Ascending aorta (tissue), 2 donors: ENCODE measurements around the gene NEGR1. TPM values are rescaled to one million over a fixed set of nuclear protein-coding genes. Genes with fewer than 3 reads are reported as not detected.

Experiments used
- DNase-seq, 2 donors: peaks; one replicate each; pipeline ENCODE4 v3.0.0-alpha.2; 2019; ENCODE audit warnings: low spot score in 2 of 2
- H3K27ac ChIP-seq, 2 donors: fragments of 200-600 bp; sonication (generic); one replicate each; pipeline ENCODE4 v1.5.1; 2016 to 2017; ENCODE audit warnings: mild to moderate bottlenecking in 1 of 2
- H3K27me3 ChIP-seq: fragments of 200-600 bp; sonication (generic); one replicate; pipeline ENCODE4 v1.5.1; 2017
- H3K36me3 ChIP-seq, 2 donors: fragments of 200-600 bp; sonication (generic); one replicate each; pipeline ENCODE4 v1.5.1; 2016
- H3K4me1 ChIP-seq, 2 donors: fragments of 200-600 bp; sonication (generic); one replicate each; pipeline ENCODE4 v1.5.1; 2016 to 2017; ENCODE audit warnings: mild to moderate bottlenecking in 1 of 2
- H3K4me3 ChIP-seq, 2 donors: fragments of 200-600 bp; sonication (generic); one replicate each; pipeline ENCODE4 v1.5.1; 2016 to 2017; ENCODE audit warnings: mild to moderate bottlenecking in 1 of 2
- H3K9me3 ChIP-seq, 2 donors: fragments of 200-600 bp; sonication (generic); one replicate each; pipeline ENCODE4 v1.5.1; 2016
- CTCF ChIP-seq, 3 experiments: fragments of 200-600 bp in 2 of 3; fragments of 450-650 bp in 1 of 3; sonication (generic) in 2 of 3; IDR thresholded peaks; one replicate each; pipeline ENCODE4 v1.5.1; 2016 to 2019; ENCODE audit warnings: antibody characterized with exemption in 3 of 3, mild to moderate bottlenecking in 1 of 3, moderate library complexity in 1 of 3
- intact Hi-C: fragments of 100-400 bp; cut with DNase I; formaldehyde crosslinking; loops from one replicate; pipeline ENCODE4 v1.15.1; 2023
- total RNA-seq: library from RNA; depleted of rRNA; stranded (reverse); fragments of >200 nt; gene quantifications from one replicate; pipeline ENCODE4 v1.1.0, GENCODE V29; 2016

The NEGR1 gene
- total RNA-seq, 1 donor from 2014 or later = 42.8 TPM

DNA sequence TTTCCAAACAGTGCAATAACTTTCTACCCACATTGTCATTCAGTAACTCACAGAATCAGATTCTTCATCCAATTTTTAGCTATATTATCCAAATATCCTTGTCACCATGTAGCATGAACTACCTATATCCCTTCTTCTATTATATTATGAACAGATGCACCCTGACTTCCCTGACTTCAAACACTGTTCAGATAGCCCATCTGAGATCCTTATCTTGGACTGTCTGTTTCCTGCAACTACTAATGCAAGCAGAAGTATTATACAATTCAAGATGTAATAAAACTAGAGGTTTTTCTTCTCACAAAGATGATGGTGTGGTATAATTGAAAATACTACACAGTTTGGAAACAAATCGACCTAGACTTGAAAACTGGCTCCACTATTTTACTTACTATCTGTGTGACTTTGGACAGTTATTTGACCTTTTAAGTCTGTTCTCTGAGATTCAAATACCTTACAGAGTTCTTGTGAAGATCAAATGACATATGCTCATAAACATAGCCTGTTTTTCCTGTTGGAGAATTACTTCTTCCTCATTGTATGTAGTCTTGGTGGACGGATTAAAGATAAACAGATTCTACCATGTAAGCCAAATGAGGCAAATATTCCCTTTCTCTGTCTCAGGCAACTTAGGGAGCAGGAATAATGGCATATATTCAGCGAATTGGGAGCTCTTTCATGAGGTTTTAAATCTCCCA, 793.6 kb downstream of the NEGR1 start:
- TF ChIP-seq CTCF (IDR thresholded peaks at IDR 0.05) = no peak
- no peak overlapping the region for H3K27ac ChIP-seq
- no peaks in the 10 kb centered on the region for H3K36me3 ChIP-seq
- H3K4me1 ChIP-seq = no peaks in the 10 kb centered on the region
- no peaks in the 10 kb centered on the region for H3K27me3 ChIP-seq
- H3K4me3 ChIP-seq = no peak overlapping the region
- no peak for DNase-seq
- no peaks in the 10 kb centered on the region for H3K9me3 ChIP-seq
- intact Hi-C loops = no loop called here

GRCh38 chr1:71473331-71473730, 809.0 kb downstream of the NEGR1 start:
- TF ChIP-seq CTCF (IDR thresholded peaks at IDR 0.05) = no peak
- DNase-seq = no peak

DNA sequence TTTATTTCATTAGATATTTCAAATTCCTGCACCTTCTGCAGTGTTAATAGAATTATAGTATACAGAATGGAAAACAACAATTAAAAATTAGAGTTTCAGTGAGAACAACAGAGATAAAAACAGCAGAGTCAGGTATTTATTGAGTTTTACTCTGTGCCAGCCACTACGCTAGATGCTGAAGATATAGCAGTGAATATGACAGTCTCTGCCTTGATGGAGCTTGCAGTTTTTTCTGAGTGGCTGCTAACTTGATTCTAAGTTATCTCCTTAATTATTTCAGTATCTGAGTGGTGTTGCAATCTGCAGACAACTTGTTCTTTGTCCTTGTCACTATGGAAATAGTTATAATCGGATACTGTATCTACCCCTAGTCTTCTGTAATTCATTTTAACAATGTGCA, 817.2 kb downstream of the NEGR1 start:
- Histone ChIP-seq H3K4me1 (no peaks in the 10 kb centered on the region), H3K9me3 (no peaks in the 10 kb centered on the region), H3K27ac (no peak overlapping the region), H3K27me3 (no peaks in the 10 kb centered on the region), H3K36me3 (no peaks in the 10 kb centered on the region), H3K4me3 (no peak overlapping the region)
- intact Hi-C loops = no loop called here
- TF ChIP-seq CTCF (IDR thresholded peaks at IDR 0.05) = no peak
- no peak for DNase-seq

More at GRCh38 chr1:71473331-71473730, 809.0 kb downstream of the NEGR1 start:
- Histone ChIP-seq H3K27ac (no peak overlapping the region), H3K36me3 (no peaks in the 10 kb centered on the region), H3K27me3 (no peaks in the 10 kb centered on the region), H3K4me3 (no peak overlapping the region), H3K9me3 (no peaks in the 10 kb centered on the region), H3K4me1 (no peaks in the 10 kb centered on the region)
- intact Hi-C loops = no loop called here

DNA sequence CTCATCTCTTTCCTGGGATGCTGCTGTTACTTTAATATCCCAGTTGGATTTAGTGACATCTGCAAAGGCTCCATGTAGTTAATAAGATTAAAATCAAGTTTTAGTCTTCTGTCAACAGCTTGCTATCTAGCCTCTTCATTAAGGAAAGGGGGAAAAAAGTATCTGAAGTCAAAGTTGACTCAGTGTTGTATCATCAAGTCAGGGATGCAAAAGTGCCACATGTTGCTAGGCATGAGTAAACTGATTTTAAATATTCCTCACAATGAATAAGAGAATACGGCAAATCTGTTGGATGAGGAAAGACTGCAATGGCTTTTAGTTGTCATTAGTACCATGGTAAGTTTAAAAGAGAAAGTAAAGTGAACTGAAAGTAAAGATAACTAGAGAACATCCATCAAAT, 818.3 kb downstream of the NEGR1 start:
- H3K4me3 ChIP-seq = no peak overlapping the region
- no peak for TF ChIP-seq CTCF (IDR thresholded peaks at IDR 0.05)
- no peak overlapping the region for H3K27ac ChIP-seq
- no peaks in the 10 kb centered on the region for H3K4me1 ChIP-seq
- H3K36me3 ChIP-seq = no peaks in the 10 kb centered on the region
- H3K9me3 ChIP-seq = no peaks in the 10 kb centered on the region
- intact Hi-C loops = no loop called here
- no peak for DNase-seq
- H3K27me3 ChIP-seq = no peaks in the 10 kb centered on the region

- Histone ChIP-seq H3K9me3 (no peaks in the 10 kb centered on the region), H3K4me3 (no peak overlapping the region), H3K36me3 (no peaks in the 10 kb centered on the region), H3K4me1 (no peaks in the 10 kb centered on the region), H3K27ac (no peak overlapping the region), H3K27me3 (no peaks in the 10 kb centered on the region)
- TF ChIP-seq CTCF (IDR thresholded peaks at IDR 0.05) = no peak
- intact Hi-C loops = no loop called here
- no peak for DNase-seq
Observed at GRCh38 chr1:71463144-71463543, 819.2 kb downstream of the NEGR1 start.

GRCh38 chr1:71462247-71462646, 820.1 kb downstream of the NEGR1 start:
- no peak for TF ChIP-seq CTCF (IDR thresholded peaks at IDR 0.05)
- H3K9me3 ChIP-seq = no peaks in the 10 kb centered on the region
- H3K27me3 ChIP-seq = no peaks in the 10 kb centered on the region
- intact Hi-C loops = no loop called here
- no peak for DNase-seq
- no peak overlapping the region for H3K27ac ChIP-seq
- no peaks in the 10 kb centered on the region for H3K36me3 ChIP-seq
- no peak overlapping the region for H3K4me3 ChIP-seq
- no peaks in the 10 kb centered on the region for H3K4me1 ChIP-seq
